H7 (cell line): ENCODE measurements around the gene MYBPH. TPM values are rescaled to one million over a fixed set of nuclear protein-coding genes. Genes with fewer than 3 reads are reported as not detected.

ENCODE experiments used
- DNase-seq: peaks from one replicate; pipeline ENCODE4 v3.0.0; 2012
- H3K27me3 ChIP-seq: 2 replicates; pipeline ENCODE4 v1.6.0; 2011; ENCODE audit warnings: mild to moderate bottlenecking, low read length; ENCODE audit not compliant: control insufficient read depth, insufficient read depth
- H3K36me3 ChIP-seq: replicated peaks from 2 replicates; pipeline ENCODE4 v1.5.1; 2011; ENCODE audit warnings: low read length; ENCODE audit not compliant: control insufficient read depth, insufficient read depth
- H3K4me3 ChIP-seq: 2 replicates; pipeline ENCODE4 v1.5.1; 2011; ENCODE audit warnings: low read depth, mild to moderate bottlenecking, control low read depth, low read length, moderate library complexity; ENCODE audit not compliant: insufficient read depth
- total RNA-seq: library from RNA; depleted of rRNA; stranded (reverse); fragments of >200 nt; shearing (Covaris generic); gene quantifications from 2 replicates; pipeline ENCODE4 v1.2.3, GENCODE V29; 2014

Gene MYBPH
- total RNA-seq, 1 experiment from 2014 or later, result not detected

DNA sequence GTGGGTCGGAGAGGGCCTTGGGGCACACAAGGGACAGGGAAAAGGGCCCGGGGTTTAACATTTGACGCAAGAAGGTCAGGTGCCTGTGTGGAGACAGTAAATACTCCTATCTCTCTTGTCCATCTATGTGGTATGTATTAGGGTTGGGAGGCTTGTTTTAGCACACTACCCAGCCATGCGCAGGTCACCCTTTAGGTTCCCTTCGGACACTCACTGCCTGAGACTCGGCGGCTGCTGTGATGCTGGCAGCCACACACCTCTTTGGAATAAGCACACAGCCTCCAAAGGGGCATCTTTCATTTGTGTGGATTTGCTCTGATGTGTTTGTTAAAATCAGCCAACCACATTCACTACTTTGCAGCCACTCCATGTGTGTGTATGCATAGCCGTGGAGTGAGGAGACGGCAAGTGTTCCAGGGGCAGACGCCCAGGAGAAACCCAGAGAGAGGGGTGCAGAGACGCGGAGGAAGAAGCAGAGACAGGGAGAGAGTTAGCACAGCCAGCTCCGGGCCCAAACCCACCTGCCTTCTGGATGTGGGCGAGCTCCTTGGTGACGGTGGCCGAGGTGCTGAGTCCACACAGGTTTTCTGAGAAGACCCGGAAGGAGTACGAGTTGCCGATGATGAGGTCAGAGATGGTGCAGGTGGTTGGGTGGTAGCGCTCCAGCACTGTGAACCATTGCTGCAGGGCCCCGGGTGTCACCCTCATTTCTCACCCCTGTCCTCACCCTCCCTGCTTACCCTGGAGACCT, 5.7 kb downstream of the MYBPH start:
- no peak for DNase-seq
- H3K4me3 ChIP-seq, result no peak overlapping the region
- no peaks in the 10 kb centered on the region for H3K27me3 ChIP-seq
- H3K36me3 ChIP-seq, result no peaks in the 10 kb centered on the region

DNA sequence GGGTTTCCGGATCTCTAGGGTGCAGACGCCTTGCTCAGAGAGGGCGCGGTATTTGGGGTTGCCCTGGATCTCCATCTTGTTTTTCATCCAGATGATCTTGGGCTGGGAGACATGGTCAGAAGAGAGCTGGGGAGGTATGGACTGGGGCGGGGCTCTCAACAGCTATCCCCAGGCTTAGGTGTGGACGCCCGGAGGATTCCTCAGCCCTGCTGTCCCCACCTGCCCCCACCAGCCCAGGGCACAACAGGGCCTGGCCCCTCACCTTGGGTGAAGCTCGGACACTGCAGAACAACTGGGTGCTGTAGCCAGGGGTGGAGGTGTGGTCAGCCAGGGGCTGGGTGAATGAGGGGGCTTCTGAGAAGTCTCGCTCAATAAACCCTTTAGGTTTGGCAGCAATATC, 6.6 kb downstream of the MYBPH start:
- DNase-seq, result no peak
- no peak overlapping the region for H3K4me3 ChIP-seq
- no peaks in the 10 kb centered on the region for H3K36me3 ChIP-seq
- no peaks in the 10 kb centered on the region for H3K27me3 ChIP-seq

DNA sequence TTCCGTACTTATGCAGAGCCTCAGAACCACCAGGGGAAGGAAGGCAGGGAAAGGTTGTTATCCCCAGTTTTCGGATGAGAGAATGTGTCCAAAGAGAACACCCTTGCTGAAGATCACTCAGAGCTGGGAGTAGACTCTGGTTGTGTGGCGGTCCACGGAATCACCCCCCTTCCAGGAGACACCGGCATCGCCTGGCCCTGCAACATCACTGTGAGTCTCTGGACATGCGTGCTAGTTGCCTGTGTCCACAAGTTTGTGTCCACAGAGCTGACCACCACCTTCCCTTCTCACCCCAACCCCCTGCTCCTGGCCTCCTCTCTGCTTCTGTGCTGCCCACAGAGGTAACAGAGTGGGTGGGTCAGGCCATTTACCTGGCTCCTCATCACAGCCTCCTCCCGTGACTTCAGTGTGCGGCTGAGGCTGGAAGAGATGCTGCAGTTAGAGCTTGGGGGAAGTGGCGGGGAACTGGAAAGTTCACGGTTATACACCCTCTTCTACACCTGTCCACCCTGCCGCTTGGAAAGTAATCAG, 7.3 kb downstream of the MYBPH start:
- no peak for DNase-seq
- no peaks in the 10 kb centered on the region for H3K27me3 ChIP-seq

DNA sequence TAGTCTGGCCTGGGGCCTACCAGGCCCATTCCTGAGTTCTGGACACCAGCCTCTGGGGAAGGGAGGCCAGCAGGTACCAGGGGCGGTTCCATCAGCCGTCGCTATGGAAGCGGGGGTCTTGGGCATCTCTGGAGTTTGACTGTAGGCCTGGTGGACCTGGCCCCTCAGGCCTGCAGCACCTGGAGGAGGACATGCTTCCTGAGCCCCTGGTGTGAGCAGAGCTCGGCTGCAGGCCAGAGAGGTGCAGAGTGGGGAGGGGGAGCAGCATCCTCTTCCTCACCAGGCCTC, 7.8 kb downstream of the MYBPH start:
- H3K4me3 ChIP-seq, result no peak overlapping the region
- H3K27me3 ChIP-seq, result no peaks in the 10 kb centered on the region
- H3K36me3 ChIP-seq, result no peaks in the 10 kb centered on the region
- peak; percentile 46 for DNase-seq

More for the DNA sequence above, 7.3 kb downstream of the MYBPH start:
- no peaks in the 10 kb centered on the region for H3K36me3 ChIP-seq
- no peak overlapping the region for H3K4me3 ChIP-seq

DNA sequence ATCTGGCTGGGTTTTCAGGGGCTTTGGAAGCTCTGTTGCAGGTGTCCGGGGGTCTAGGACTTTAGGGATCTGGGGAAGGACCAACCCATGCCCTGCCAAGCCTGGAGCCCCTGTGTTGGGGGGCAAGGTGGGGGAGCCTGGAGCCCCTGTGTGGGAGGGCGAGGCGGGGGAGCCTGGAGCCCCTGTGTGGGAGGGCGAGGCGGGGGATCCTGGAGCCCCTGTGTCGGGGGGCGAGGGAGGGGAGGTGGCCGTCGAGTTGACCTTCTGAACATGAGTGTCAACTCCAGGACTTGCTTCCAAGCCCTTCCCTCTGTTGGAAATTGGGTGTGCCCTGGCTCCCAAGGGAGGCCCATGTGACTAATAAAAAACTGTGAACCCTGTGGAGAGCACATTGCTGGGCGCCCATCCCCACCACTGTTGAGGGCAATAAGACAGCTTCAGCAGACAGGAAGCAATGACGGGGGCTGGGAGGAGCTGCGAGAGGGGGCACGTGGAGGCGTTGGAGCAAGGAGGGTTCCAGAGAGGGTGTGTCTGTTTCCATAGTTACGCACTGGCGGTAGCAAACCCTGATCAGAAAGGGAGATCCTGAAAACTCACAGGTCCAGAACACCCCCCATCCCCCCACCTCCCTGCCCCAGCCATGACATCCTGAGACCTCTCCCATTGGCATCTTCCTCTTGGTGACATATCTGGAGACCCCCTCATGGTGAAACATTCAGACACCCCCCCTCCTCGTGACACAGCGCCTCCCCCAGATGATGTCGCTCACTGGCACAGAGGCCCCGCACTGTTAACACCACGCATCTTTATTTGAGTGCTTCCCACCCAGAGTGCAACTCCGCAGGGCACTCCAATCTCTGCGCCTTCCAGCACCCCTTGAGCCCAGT, 8.4 kb downstream of the MYBPH start:
- no peak overlapping the region for H3K4me3 ChIP-seq
- no peak for DNase-seq

DNA sequence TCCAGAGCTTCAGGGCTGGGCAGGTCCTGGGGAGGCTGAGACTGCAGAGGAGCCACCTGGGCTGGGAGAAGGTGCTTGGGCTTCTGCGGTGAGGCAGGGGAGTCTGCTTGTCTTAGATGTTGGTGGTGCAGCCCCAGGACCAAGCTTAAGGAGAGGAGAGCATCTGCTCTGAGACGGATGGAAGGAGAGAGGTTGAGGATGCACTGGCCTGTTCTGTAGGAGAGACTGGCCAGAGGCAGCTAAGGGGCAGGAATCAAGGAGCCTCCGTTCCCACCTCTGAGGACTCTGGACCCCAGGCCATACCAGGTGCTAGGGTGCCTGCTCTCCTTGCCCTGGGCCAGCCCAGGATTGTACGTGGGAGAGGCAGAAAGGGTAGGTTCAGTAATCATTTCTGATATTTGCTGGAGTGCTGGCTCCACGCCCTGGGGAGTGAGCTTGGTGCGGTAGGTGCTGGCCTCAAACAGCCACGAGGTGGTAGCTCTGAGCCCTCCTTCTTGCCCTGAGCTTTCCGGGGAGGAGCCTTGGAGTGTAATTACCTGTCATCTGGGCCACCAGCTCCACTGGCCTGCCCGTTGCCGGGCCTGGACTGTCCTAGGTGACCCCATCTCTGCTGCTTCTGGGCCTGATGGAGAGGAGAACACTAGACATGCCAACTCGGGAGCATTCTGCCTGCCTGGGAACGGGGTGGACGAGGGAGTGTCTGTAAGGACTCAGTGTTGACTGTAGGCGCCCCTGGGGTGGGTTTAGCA, 9.3 kb downstream of the MYBPH start:
- H3K4me3 ChIP-seq, result no peak overlapping the region
- no peaks in the 10 kb centered on the region for H3K27me3 ChIP-seq
- peak; percentile 81 for DNase-seq
- H3K36me3 ChIP-seq, result no peaks in the 10 kb centered on the region

More for the DNA sequence above, 8.4 kb downstream of the MYBPH start:
- H3K36me3 ChIP-seq, result no peaks in the 10 kb centered on the region
- no peaks in the 10 kb centered on the region for H3K27me3 ChIP-seq

DNA sequence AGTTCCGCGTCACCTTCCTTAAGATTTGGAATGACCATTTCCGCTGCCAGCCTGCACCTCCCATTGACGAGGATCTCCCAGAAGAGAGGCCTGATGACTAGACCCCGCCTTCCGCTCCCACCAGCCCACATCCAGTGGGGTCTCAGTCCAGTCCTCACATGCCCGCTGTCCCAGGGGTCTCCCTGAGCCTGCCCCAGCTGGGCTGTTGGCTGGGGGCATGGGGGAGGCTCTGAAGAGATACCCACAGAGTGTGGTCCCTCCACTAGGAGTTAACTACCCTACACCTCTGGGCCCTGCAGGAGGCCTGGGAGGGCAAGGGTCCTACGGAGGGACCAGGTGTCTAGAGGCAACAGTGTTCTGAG, 9.8 kb downstream of the MYBPH start:
- DNase-seq, result no peak
- Histone ChIP-seq H3K36me3 (no peaks in the 10 kb centered on the region), H3K4me3 (no peak overlapping the region), H3K27me3 (no peaks in the 10 kb centered on the region)

DNA sequence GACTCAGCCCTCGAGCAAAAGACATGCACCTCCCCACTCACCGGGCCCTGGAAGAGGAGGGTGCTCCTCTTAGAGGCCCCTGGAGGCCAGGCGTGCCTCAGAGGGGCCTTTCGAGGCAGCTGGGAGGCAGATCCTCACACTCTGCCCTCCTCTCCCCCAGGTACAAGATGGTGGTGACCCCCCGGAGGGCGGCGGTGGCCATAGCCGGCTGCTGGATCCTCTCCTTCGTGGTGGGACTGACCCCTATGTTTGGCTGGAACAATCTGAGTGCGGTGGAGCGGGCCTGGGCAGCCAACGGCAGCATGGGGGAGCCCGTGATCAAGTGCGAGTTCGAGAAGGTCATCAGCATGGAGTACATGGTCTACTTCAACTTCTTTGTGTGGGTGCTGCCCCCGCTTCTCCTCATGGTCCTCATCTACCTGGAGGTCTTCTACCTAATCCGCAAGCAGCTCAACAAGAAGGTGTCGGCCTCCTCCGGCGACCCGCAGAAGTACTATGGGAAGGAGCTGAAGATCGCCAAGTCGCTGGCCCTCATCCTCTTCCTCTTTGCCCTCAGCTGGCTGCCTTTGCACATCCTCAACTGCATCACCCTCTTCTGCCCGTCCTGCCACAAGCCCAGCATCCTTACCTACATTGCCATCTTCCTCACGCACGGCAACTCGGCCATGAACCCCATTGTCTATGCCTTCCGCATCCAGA, 10.4 kb downstream of the MYBPH start:
- DNase-seq, result no peak
- H3K36me3 ChIP-seq, result no peaks in the 10 kb centered on the region
- H3K4me3 ChIP-seq, result no peak overlapping the region
- H3K27me3 ChIP-seq, result no peaks in the 10 kb centered on the region

DNA sequence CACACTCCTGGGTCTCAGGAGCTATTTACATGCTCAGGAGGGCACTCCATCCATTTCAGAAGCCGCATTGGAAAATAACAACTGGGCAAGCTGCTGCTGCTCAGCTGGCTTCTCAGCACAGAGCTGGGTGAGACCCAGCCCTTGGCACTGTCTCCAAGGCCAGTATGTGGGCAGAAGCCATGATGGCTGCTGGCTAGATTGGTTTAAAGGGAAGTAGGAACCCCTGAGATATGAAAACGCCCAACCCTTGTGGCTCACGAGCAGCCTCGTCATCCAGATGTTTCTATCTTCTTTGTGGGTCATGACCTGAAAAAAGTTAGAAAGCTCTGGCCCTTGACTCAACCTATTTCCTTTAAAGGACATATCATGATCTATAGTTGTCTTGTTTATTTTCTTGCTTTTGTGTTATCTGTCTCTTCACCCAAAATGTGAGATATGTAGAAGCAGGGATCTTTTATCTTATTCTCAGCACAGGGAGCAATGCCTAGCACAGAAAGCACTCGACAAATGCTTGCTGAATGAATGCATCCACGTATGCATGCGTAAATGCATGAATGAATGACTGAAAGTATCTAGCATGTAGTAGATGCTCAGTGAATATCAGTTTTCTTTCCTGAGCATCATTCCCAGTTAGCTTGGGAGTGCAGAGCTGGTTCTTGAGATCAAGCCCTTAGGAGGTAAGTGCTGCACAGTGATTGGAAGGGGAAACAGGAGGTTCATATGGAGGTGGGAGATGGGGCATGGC, 11.6 kb downstream of the MYBPH start:
- no peak overlapping the region for H3K4me3 ChIP-seq
- no peaks in the 10 kb centered on the region for H3K27me3 ChIP-seq
- DNase-seq, result no peak
- H3K36me3 ChIP-seq, result no peaks in the 10 kb centered on the region

DNA sequence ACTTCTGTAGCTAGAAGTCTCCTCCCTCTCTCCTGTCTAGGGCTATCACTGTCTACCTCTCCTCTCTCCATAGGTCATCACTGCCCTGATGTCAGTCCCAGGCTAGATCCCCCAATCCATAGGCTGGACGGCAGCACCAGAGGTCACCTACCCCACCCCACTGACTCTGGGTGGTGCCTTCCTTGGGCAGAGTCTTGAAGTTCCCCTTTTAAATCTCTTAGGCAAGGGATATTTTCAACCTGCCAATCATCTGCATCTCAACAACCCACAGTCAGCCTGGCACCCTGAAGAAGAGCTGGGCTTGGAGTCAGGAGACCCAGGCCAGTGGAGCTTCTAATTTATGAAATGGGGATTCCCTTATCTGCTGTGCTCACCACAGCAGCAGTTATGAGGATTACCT, 13.2 kb downstream of the MYBPH start:
- no peaks in the 10 kb centered on the region for H3K27me3 ChIP-seq
- no peaks in the 10 kb centered on the region for H3K36me3 ChIP-seq
- no peak for DNase-seq
- H3K4me3 ChIP-seq, result no peak overlapping the region

DNA sequence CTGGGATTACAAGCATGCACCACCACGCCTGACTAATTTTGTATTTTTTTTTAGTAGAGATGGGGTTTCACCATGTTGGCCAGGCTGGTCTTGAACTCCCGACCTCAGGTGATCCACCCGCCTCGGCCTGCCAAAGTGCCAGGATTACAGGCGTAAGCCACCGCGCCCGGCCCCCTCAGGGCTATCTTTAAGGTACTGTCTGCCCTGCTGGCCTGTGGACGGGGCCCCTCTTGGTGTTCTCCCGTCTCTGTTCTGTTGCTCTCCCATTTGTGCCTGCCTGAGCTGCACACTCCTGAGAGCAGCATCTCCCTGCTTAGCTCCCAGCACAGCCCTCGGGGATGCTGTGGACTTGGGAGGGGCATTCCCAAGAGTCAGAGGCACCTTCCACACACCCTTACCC, 13.9 kb downstream of the MYBPH start:
- no peak for DNase-seq
- H3K4me3 ChIP-seq, result no peak overlapping the region
- no peaks in the 10 kb centered on the region for H3K36me3 ChIP-seq
- H3K27me3 ChIP-seq, result no peaks in the 10 kb centered on the region

DNA sequence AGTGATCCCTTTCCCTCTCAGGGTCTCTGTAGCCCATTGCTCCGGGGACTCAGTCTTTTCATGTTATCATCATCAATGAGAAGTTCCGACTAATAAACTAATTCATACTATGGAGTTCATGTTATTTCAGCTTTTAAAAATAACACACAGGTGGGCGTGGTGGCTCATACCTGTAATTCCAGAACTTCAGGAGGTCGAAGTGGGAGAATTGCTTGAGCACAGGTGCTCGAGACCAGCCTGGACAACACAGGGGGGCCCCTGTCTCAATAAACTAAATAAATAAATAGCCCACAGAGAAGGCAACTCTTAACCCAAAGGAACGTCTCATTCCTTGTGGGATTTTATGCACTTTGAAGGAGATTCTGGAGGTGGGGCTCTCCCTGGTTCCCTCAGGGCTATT, 14.5 kb downstream of the MYBPH start:
- no peak overlapping the region for H3K4me3 ChIP-seq
- DNase-seq, result no peak
- H3K36me3 ChIP-seq, result no peaks in the 10 kb centered on the region
- no peaks in the 10 kb centered on the region for H3K27me3 ChIP-seq

DNA sequence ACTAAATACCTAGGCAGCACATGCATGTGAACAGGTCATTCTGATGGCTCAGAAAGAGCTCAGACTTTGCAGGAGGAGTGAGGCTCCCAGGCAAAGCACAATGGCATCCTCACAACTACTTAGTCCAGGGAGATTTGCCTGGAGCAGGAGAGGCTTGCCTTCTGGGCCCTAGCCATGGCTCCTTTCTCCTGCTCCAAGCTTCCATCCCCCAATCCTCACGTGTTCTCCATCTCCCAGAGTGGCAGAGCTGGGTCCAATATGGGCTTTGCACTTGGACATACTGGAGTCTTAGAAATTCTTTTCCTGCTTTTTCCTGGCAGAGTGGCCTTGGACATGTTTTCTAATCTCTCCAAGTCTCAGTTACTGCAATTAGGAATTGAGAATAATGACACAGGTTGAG, 15.8 kb downstream of the MYBPH start:
- Histone ChIP-seq H3K4me3 (no peak overlapping the region), H3K36me3 (no peaks in the 10 kb centered on the region), H3K27me3 (no peaks in the 10 kb centered on the region)
- DNase-seq, result no peak
